Measurements from ENCODE around the gene PKNOX2. TPM values are rescaled to one million over a fixed set of nuclear protein-coding genes. Genes with fewer than 3 reads are reported as not detected.

Gene PKNOX2
- total and polyA plus RNA-seq, 2 of the 8 experiments (the other 6 are each of a cell fraction or from before 2014, with no cell fraction given), result 2.0 TPM

- TF ChIP-seq CTCF (IDR thresholded peaks at IDR 0.05; ENCODE audit: control extremely low read depth in 1 of 3, insufficient read depth in 1 of 3, low read depth in 1 of 3, low read length in 3 of 3) (no peak), SIX5 (IDR thresholded peaks at IDR 0.05; ENCODE audit: low read depth, low read length) (no peak), RXRA (IDR thresholded peaks at IDR 0.05; ENCODE audit: insufficient read depth, low read depth, low read length) (no peak), TCF12 (IDR thresholded peaks at IDR 0.05; ENCODE audit: low read depth, low read length) (no peak), POU5F1 (IDR thresholded peaks at IDR 0.05; ENCODE audit: low read depth, low read length) (no peak), RFX5 (IDR thresholded peaks at IDR 0.05; ENCODE audit: borderline replicate concordance, low read depth, low read length) (no peak), POLR2AphosphoS5 (IDR thresholded peaks at IDR 0.05; ENCODE audit: low read depth, low read length) (no peak)
Observed at GRCh38 chr11:125229916-125230315, 65.4 kb downstream of the PKNOX2 start (continued).

All from H1 (cell line).